SHP77 (cell line): ENCODE data around the gene C1QTNF9B.
"Not testable (repeated sequence)": the region's sequence is repeated elsewhere in the genome, so short reads cannot be mapped to it uniquely, and the experiment has no call there.

Source experiments
- DNase-seq, 2 experiments: peaks; one replicate each; lab custom pipeline; 2025; lab: John Stamatoyannopoulos, UW

The C1QTNF9B gene

GRCh38 chr13:23894746-23895145 is 2.6 kb downstream of the C1QTNF9B start:
- not testable (repeated sequence) for DNase-seq

- not testable (repeated sequence) for DNase-seq
These were observed 3.5 kb downstream of the C1QTNF9B start for GRCh38 chr13:23893791-23894190.

GRCh38 chr13:23889615-23890607 is 7.4 kb downstream of the C1QTNF9B start:
- peak in 1 of 2 experiments; percentile 28 for DNase-seq

- peak; percentile 90 to 97 for DNase-seq
These were observed 8.4 kb downstream of the C1QTNF9B start, which contains the start of gene MIPEP for GRCh38 chr13:23888658-23889614. Gene MIPEP, minus strand, starts transcription at chr13:23889400. Its CDS starts 80 bp downstream, at chr13:23889320.

GRCh38 chr13:23884361-23884760 is 12.9 kb downstream of the C1QTNF9B start:
- not testable (repeated sequence) for DNase-seq

- no peak for DNase-seq
These were observed 14.0 kb downstream of the C1QTNF9B start for GRCh38 chr13:23883255-23883654.

- not testable (repeated sequence) for DNase-seq
These were observed 15.9 kb downstream of the C1QTNF9B start for GRCh38 chr13:23881402-23881800.

GRCh38 chr13:23880493-23881401 is 16.6 kb downstream of the C1QTNF9B start:
- not testable (repeated sequence) for DNase-seq

- no peak for DNase-seq
These were observed 20.0 kb downstream of the C1QTNF9B start for GRCh38 chr13:23877286-23877685.

- DNase-seq = peak; percentile 7 to 9
These were observed 21.0 kb downstream of the C1QTNF9B start for GRCh38 chr13:23876265-23876664.

GRCh38 chr13:23871616-23872220 is 25.6 kb downstream of the C1QTNF9B start:
- DNase-seq = peak; percentile 3 to 4

GRCh38 chr13:23870356-23871140 is 26.8 kb downstream of the C1QTNF9B start:
- no peak for DNase-seq

- no peak for DNase-seq
These were observed 28.8 kb downstream of the C1QTNF9B start for GRCh38 chr13:23868521-23868920.

- DNase-seq = no peak
These were observed 30.2 kb downstream of the C1QTNF9B start for GRCh38 chr13:23867027-23867491.

GRCh38 chr13:23866420-23867026 is 30.8 kb downstream of the C1QTNF9B start:
- no peak for DNase-seq

GRCh38 chr13:23865906-23866305 is 31.4 kb downstream of the C1QTNF9B start:
- DNase-seq = no peak

GRCh38 chr13:23865026-23865425 is 32.3 kb downstream of the C1QTNF9B start:
- DNase-seq = no peak

- no peak for DNase-seq
These were observed 36.0 kb downstream of the C1QTNF9B start for GRCh38 chr13:23861310-23861709.

- DNase-seq = no peak
These were observed 37.4 kb downstream of the C1QTNF9B start for GRCh38 chr13:23859904-23860303.
